GM19438 (cell line): ENCODE results near the gene IFT88.
"Not testable (repeated sequence)": the region's sequence is repeated elsewhere in the genome, so short reads cannot be mapped to it uniquely, and the experiment has no call there.

ENCODE experiments used
- ATAC-seq: cut with Tn5 transposase; IDR thresholded peaks from one replicate; pipeline ENCODE4 v1.9.1; 2021; ENCODE audit warnings: low read depth; ENCODE audit not compliant: unreplicated experiment

Gene IFT88

DNA sequence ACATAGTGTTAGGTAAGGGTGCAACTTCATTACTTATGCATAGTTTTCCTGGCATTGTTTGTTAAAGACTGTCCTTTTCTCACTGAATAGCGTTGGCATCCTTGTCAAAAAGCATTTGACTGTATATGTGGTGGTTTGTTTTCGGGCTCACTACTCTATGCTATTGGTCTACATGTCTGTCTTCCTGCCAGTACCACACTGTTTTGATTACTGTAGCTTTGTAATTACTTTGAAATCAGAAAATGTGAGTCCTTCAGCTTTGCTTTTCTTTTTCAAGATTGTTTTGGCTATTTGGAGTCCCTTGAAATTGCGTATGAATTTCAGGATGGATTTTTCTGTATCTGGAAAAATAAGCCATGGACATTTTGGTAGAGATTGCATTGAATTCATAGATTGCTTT, 56.0 kb downstream of the IFT88 start:
- no peak for ATAC-seq

DNA sequence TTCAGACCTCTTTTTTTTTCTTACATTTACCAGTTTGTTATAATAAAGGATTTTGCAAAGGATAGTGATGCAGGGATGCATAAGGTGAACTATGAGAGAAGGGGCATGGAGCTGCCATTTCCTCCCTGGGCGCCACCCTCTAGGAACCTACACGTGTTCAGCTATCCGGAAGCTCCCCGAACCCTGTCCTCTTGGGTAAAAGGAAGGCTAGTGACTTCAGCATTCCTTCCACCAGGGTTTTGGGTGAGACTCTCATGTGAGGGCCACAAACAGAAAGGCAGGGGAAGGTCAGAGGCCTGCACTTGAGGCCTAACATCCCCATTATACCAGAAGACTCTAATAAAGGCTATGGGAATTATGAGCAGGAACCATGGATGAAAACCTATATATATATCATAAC, 57.3 kb downstream of the IFT88 start:
- no peak for ATAC-seq

DNA sequence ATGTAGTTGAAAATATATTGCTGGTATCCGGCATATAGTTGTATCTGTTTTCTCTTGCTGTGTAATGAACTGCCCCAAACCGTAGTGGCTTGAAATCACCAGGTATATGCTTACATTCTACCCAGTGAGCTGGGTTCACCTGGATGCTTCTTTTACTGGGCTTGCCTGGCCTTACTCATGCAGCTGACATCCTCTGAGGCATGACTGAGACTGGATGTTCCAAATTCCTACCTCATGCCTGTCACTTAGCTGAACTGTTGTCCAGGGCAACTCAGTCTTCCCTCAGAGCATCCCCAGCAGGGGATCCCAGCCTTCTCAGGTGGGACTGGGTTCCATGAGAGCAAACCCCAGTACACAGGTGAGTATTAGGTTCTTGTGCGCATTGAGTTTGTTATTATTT, 66.8 kb downstream of the IFT88 start:
- ATAC-seq, result no peak

DNA sequence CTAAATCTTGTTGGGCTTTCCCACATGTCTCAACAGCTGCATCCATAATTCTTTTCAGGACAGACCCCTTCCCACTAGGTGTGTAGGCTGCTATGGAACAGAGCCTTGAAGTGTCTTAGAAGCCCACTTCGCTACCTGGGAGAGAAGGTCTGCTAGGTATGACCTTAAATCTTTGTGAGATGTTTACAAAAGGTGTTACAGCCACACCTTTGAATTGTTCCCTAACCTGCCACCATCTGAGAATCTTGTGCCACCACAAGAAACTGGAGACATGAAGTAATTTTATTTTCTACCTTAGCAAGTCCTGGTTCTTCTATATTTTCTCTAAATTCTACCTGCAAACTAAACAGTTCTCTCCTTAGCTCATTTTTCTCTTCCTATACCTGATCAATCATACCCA, 69.1 kb downstream of the IFT88 start:
- no peak for ATAC-seq

DNA sequence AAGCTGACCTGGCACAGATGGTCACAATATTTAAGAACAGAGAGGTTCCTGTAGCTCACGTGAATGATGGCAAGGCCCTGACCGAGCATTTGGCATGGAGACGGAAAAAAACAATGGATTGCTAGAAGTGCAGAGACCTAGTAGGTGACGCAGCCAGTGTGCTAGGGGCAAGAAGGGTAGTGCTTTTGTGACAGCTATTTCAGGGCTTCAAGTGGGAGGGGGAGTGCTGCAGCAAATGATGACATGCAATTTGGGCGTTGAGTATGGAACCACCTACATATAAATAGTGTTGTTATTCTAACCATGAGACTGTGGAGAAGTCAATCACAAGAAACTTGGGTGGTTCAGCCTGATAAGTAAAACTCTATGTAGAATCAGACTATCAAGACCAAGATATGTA, 70.9 kb downstream of the IFT88 start:
- ATAC-seq, result no peak

DNA sequence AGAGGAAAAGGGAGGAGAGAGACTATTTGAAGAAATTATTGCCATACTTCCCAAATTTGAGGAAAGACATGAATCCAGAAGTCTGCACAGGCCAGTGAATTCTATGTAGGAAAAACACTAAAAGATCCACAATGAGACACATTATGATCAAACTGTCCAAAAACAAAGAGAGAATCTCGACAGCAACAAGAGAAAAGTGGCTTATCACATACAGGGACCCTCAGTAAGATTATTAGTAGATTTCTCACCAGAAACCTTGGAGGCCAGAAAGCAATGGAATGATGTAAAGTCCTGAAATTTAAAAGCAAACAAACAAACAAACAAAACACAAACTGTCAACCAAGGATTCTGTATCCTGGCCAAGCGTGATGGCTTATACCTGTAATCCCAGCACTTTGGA, 80.8 kb downstream of the IFT88 start:
- ATAC-seq, result no peak

DNA sequence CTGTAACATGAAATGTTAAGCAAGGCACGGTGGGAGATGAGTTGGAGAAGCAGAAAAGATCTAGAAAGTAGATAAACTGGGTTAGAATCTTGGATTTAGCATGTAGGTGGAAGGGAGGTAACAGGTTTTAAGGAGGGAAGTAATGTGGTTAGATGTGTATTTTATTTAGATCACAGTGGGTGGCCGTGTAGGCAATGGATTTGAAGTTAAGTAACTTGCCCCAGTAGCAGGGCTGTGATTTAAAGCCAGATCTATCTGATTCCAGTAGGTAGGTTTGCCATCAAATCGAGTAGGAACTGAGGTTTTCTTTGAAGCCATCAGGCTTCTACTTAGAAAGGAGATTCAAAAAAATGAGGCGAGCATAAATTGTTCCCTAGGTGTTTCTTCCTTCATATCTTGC, 86.0 kb downstream of the IFT88 start:
- ATAC-seq, result no peak

DNA sequence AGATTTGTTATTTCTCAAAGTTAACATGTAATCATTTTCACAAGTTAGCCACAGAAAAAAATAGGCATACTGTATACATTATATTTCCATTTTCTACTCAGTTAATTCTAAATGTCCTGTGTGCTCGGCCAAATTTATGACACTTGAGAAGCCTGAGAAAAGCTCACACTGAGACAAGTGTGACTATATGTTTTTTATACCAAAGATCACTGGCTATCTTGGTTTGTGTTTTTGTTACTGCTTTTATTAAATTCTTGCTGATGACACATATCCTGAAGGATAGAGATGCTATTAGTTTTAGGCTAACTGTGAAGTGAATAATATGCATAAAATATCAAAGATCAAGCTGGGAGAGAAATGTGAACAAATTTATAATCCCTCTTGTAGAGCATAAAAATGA, 87.2 kb downstream of the IFT88 start:
- no peak for ATAC-seq

DNA sequence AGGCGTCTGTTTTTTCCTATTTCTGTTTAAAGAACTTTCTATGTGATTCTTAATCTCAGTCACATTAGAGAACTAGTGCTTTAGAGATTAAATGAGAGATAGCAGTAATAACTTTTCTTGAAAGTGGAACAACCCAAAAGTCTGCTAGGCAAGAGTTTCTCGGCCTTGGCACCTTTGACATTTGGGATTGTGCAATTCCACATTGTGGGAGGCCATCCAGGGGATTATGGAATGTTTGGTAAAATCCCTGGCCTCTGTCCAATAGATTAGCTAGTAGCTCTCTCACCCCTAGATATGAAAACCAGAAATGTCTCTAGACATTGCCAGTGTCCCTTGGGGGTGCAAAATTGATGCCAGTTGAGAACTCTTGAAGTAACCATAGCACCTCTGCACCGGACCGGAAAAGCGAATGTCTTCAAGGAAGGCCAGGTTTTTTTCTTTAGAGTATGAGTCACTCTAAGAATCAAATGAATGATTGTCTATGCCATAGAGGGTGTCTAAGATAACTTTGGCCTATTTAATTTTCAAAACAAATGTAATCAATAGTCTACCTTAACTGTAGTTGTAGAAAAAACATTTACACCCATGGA, 91.6 kb downstream of the IFT88 start:
- ATAC-seq, result no peak

DNA sequence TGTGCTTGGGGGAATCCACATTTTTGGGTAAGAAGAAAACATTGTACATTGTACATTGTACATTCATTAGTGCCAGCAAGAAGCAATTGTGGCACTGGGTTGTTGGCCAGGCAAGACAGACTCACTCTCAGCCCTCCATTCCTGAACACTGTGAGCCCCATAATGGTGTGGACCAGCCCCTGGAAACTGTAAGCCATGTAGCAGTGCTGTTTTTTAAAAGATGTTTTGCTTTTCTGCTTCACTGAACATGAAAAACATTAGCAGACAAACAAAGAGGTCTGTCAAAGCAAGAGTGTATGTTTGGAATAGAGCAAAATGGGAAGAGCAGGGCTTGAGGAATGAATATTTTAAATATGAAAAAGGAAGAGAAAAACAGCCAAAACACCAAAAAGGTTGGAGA, 97.4 kb downstream of the IFT88 start:
- no peak for ATAC-seq

DNA sequence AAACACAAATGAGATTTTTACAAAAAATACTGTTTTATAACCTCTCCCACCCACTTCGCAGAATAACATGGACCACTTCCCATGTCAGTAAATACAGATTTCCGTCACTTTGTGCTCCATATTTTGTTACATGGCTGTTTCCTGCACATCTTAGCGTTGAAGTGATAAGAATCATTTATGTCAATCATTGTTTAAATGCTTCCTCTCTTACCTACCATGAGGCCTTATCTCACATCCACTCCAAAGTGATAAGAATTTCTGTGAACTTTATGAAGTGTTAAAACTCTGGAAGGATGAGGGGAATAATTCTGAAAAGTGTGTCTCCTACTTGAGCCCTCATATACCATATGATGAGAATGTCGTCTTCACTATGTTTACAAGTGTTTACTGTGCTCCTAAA, 100.0 kb downstream of the IFT88 start:
- ATAC-seq, result no peak

DNA sequence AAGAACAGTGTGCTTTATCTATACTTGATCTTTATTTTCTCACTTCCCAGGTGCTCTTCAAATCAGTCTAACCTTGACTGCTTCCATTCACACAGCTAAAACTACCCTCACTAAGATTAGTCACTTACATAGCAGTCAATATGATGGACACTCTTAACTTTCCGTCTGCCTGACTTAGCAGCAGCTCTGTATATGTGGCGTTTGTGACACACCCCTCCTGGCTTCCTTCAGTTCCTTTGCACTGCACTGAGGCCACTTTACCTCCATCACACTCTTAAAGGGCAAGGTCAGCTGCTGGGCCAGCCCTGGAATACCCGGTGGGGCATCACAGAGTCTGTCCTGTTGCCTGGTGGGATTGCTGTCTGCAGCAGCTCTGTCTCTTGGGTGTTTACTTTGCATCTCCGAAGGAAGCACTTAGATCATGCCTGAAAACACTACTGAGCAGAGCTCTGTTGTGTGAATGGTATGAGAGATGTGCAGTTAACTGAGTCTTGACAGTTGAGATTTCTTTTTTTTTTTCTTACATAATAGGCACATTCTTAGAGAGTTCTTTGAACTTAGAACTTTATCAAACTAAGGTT, 101.0 kb downstream of the IFT88 start:
- no peak for ATAC-seq

DNA sequence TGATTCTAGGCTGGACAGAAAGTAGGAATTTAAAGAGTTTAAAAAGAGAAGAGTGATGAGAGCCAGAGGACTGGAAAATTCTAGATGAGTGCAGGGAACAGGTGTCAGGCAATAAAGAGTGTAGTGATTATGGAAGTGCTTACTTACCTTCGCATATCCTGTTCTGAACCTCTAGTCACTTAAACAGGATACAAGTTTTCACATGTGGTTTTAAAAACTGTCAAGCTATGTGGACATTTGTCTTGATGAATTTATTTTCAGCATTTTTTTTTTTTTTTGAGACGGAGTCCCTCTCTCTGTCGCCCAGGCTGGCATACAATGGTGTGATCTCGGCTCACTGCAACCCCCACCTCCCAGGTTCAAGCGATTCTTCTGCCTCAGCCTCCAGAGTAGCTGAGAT, 102.2 kb downstream of the IFT88 start:
- no peak for ATAC-seq

DNA sequence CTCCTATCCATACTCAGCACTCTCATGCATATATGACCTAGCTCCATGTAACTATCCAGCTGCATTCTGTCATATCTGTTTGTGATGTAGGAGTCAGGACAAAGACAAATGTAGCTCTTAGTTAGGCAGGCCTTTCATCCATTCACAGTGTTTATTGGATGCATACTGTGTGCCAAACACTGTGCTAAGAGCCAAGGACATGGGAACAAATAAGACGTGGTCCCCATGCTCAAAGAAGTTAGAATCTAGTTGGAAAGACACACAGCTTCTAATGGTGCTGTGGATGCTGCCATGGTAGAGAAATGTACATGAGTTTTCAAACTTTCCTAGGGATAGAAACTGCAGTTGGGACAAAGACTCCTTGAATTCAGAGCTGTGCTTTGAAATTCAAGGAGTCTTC, 104.8 kb downstream of the IFT88 start:
- no peak for ATAC-seq

DNA sequence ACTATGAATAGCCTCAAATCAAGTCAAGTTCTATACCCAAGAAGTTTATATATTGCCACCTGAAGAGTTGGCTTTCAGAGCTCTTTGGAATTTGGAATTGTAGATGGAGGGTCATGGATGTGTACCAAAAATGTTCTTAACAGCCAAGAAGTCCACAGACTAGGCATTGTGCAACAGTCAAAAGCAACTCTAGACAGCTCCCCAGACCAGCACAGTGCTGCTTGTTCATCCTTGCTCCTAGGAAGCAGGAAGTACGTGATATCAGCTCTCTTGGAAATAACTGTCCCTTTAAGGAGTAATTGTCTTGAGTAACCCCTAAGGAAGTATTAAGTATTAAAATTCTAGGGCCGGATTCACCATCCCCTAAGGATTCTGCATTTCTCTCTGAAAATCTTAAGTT, 105.8 kb downstream of the IFT88 start:
- ATAC-seq, result no peak

DNA sequence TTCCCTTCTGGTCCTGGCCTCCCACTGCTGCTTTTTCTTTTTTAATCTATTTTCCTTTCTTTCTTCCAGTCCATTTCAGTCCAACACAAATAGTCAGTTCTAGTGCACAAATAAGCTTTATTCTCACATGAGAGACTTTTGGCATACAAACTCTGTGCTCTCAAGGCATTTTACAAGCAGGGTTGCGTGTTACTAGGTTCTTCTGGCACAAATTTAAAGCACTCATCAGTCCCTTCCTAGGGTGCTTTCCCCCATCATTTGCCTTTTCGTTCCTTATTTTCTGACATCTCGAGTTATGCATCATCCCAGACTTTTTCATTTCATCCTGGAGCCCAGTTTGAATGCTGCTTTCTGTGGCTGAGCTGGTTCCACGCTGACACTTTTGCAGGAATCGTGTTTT, 106.8 kb downstream of the IFT88 start:
- ATAC-seq, result no peak

DNA sequence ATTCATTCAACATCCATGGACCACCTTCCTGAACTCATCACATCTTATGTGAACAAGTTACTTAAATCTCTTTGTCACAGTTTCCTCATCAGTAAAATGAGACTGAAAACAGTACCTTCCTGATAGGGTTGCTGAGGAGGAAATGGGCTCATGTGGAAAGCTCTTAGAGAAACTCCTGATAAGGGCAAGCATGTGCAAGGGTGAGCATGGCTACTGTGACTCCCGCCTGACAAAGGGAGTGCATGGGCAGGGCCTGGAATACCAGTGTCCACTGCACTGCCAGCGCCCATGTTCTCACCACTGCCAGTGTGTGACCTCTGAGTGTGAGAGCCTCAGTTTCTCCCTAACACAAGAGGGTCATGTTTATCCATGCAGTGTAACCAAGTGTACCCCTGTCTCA, 109.3 kb downstream of the IFT88 start:
- no peak for ATAC-seq

DNA sequence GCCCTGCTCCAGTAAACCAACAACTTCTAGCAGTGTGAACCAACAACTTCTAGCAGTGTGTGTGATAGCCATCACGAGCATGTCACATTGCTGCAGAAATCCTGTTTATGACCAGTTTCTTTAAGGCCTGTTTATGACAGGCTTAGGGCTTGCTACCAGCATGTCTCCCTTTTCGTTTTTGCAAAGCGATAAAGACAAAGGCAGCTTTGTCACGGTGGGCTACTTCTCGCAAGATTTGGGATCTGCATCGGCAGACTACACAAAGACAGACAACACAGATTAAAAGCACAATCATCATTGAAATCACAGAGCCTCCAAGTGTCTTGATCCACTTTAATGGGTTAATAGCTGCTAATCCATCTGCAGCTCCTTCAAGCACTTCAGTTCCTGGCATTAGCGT, 111.6 kb downstream of the IFT88 start:
- not testable (repeated sequence) for ATAC-seq

DNA sequence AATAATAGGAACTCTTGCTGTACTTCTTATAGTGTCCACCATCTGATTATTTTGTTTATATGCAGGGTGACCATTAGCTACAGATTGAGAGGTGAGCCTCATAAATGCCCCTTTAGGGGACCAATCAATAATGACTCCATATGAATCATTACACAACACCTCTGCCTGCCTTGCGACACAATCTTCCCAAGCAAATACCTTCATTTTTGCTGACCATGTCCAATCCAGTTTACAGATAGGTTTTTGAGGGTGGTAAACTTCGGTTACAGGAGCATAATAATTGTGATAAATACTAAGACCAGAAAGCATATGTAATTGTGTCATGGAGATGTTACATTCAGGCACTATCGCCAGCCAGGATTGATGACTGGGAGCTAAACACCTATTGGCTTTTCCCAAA, 112.9 kb downstream of the IFT88 start:
- ATAC-seq, result no peak

DNA sequence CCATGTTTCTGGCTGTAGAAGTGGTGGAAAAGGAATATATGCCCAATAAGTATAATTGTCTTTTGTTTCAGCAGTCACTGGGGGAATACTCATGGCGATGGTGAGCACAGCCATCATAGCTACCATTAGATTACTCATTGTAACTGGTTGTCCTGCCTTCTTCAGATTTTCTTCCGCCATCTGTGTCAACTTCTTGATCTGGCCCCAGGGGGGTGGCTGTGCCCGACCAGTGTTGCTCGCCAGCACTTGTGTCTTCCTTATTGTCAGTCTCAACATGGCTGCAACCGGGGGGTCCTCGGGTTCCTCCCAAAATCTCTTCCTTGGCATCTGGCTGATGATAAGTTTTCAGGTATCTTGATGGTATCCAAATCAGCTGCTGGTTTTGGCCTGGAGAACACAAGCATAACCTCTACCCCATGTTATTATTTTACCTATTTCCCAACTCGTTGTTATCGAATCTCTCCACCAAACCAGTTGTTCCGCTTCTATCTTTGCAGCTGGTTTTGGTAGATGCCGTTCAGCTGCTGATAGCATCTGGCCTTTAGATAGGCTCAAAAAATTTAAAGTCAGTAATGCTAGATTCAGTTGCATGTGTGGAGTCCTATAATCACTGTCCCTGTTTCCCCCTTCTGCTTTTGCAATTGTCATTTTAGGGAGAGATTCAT, 113.6 kb downstream of the IFT88 start:
- no peak for ATAC-seq

DNA sequence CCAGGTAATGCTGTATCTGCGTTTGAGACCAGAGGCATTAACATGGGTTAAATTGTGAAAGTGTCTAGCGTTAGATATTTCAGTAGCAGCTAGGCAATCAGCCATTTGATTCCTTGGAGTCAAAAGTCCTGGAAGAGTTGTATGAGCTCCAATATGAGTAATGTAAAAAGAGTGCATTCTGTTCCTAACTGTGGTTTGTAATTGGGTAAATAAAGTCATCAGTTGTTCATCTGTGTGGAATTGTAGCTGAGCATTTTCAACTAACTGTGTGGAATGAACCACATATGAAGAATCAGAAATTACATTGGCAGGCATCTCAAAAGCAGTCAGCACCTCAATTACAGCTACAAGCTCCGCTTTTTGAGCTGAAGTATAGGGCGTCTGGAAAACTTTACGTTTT, 114.5 kb downstream of the IFT88 start:
- not testable (repeated sequence) for ATAC-seq

DNA sequence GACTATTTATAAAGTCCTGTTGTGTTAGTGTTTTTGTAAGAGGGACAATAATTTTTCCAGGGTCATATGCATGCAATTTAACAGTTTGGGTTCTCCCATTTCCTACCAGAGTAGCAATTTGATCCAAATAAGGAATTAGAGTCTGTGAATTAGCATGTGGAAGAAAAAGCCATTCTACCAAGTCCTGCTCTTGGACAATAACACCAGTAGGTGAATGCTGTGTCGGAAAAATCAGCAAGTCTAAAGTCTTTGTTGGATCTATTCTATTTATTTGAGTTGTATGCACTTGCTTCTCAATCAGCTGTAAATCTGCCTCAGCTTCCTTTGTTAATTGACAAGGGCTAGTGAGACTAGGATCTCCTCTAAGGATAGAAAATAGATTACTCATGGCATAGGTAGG, 115.1 kb downstream of the IFT88 start:
- no peak for ATAC-seq
